ENCODE results near the gene FANK1.
"Not testable (repeated sequence)": the region's sequence is repeated elsewhere in the genome, so short reads cannot be mapped to it uniquely, and the experiment has no call there.

FANK1 gene

GRCh38 chr10:126036515-126036914 lies 140.2 kb downstream of the FANK1 start:
- DNase-seq: no peak

DNA sequence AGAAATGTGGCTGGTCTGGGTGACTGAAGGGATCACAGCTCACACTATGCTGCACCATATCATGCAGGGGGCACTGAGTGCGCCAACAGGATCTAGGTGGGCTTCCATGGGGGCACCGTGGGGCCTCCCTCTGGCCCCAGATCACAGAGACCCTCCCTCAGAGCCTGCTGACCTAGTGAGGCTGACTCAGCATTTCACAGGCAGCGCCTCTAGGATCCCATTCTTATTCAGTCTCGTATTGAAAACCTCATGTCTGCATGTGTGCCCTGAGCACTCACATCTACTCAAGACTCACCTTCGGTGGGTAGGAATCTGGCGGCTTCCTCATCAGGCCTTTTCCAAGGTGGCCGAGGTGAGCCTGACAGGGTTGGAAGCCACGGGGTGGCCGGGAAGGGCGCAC lies 141.6 kb downstream of the FANK1 start:
- no peak for DNase-seq

- DNase-seq: no peak
These were observed 144.8 kb downstream of the FANK1 start for GRCh38 chr10:126041117-126041516.

- DNase-seq: no peak
These were observed 145.5 kb downstream of the FANK1 start for GRCh38 chr10:126041804-126042231.

GRCh38 chr10:126042354-126042753 lies 146.0 kb downstream of the FANK1 start:
- no peak for DNase-seq

- DNase-seq: no peak
These were observed 146.5 kb downstream of the FANK1 start for GRCh38 chr10:126042906-126043305.

DNA sequence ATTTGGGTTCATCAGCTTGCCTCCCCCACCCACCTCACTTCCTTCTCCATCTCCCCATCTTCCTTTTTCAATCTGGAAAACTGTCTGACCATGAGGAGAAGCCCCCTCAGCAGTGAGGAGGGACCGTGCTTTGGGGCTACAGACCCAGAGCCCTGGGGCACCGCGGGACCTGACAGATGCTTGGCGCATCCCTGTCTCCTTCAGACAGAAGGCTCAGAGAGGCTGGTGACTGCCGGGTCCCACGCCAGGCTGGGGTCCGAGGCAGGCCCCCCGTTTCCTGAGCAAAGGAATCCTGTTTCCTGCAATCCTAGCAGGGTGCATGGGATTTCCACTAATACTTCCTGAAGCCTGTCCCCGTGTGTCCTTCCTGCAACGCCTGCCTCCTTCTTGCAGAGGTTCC lies 147.0 kb downstream of the FANK1 start:
- no peak for DNase-seq

- DNase-seq: no peak
These were observed 149.5 kb downstream of the FANK1 start for GRCh38 chr10:126045861-126046260.

DNA sequence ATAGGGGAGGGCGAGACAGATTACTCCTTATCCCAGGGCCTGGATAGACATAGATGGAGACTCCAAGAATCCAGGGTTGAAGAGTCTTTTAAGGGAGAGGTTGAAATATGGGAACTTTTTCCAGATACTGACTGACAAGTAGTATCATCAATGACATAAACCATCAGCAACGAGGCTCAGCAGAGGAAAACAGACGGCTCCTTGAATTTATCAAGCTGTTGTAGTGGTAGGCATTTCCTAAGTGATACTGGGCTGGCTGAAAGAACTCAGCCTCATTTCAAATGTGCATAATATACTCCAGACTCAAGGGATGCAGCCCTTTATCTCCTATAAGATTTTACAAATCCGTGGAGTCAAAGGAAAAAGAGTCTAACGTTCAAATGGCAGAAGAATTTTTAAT lies 150.5 kb downstream of the FANK1 start:
- no peak for DNase-seq

GRCh38 chr10:126047749-126048148 lies 151.4 kb downstream of the FANK1 start:
- DNase-seq: not testable (repeated sequence)

DNA sequence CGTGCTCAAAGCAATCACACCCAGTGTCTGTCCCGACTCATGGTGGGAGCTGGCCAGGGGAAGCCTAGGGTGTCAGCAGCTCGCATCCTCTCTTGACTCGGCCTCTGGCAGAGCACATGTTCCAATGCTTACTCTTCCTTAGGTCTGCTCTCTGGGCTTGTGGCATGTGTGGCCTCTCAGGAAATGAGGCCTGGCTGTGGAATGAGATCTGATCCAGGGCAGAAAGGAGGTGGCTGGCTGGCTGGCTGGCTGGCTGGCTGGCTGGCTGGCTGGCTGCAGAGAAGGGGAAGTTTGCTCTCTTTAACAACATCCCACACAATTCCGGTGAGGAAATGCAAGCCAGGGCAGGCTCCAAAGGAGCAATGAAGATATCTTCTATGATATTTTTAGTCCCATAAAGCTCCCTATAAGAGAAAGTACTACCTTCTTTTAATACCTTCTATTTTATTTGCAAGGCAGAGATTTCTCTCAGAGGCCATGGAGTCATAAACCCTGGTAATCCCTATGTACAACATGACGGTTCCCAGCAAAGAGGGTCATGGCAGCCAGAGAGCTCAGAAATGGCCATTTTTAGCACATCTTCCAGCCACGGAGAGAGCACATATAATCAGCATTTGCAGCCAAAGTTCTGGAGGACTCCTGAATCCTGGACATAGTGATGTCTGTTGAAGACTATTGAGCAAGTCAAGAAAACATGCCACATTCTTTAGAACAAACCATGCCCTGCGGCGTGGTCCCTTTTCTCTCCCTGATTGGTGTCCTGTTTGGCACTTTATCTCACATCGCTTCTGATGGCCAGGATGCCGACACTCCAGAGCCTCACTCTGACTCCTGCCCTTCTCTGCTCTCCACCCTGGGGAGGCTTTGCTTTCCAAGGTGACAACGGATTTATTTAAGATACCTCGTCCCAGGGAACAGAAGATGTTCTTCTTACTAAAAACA lies 153.7 kb downstream of the FANK1 start:
- no peak for DNase-seq

DNA sequence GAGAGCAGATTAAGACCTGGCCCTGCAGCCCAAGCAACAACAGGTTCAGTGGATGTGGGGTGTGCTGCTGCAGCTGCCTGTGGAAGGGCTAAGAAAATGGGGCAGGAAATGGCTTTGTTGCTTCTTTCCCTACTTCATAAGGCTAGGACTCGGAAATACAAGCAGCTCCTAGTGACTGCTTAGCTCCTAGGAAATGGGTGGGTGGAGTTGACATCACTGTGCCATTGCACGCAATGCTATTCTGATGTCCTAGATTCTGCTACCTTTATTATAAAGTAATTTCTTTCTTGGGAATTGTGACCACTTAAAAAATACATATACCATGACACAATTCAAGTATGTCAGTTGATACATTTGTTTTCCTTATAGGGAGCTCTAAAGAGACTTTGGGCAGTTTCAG lies 155.8 kb downstream of the FANK1 start:
- DNase-seq: no peak

DNA sequence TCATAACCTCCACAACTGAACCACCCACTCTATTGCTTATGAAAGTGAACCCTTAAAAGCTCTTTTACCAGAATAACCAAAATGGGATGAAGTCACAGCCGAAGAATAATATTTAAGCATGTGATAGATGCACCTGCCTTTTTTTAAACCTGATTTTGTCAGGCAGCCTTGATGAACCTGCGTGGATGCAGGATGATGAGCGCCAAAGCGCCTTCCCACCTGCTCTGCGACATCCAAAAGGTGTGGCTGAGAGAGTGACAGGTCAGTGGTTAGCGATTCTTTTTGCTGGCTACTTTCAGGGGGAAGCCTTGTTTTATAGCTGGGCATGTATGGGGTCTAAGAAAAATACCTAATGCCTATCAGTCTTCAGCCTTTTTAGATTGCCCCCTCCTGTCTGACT lies 157.8 kb downstream of the FANK1 start:
- no peak for DNase-seq

DNA sequence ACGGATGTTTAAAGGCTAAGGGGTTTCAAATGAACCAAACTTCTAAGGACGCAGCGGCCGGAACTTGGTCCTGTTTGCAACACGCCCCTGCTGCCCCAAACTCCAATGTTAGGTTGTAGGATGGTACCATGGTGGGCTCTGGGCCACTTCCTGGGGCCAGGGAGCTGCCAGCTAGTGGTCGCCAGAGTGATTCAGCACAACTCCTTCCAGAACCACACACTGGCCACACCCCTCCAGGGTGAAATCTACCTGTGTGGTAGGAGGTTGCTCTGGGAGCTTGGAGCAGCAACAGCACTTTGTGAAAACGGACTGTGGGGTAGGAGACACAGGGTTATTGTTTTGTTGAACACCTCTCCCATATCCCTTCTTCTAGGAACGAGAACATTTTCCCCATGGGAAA lies 161.1 kb downstream of the FANK1 start:
- no peak for DNase-seq

- DNase-seq: no peak
These were observed 161.7 kb downstream of the FANK1 start for GRCh38 chr10:126058104-126058503.

- DNase-seq: no peak
These were observed 162.1 kb downstream of the FANK1 start for GRCh38 chr10:126058507-126058906.

Data from cerebellar nuclear complex (tissue), 1 donor.